ENCODE data around the gene PIM1. TPM values are rescaled to one million over a fixed set of nuclear protein-coding genes. Genes with fewer than 3 reads are reported as not detected.

The PIM1 gene
- total and polyA plus RNA-seq, 9 of the 15 experiments (the other 6 are each of a cell fraction or from before 2014, with no cell fraction given), result 19.0 to 789 (median 212) TPM

GRCh38 chr6:37171970-37172812 lies 2.2 kb downstream of the PIM1 start (continued):
- peak; percentile 88 for TF ChIP-seq AFF4 (CRISPR knock-in tag; IDR thresholded peaks at IDR 0.05)
- TF ChIP-seq BHLHE40 (IDR thresholded peaks at IDR 0.05; ENCODE audit: low read length), result peak; percentile 84
- TF ChIP-seq ESRRB (CRISPR knock-in tag; IDR thresholded peaks at IDR 0.05; ENCODE audit: borderline replicate concordance), result no peak
- no peak for TF ChIP-seq MTF1 (CRISPR knock-in tag; IDR thresholded peaks at IDR 0.05; ENCODE audit: borderline replicate concordance)
- TF ChIP-seq DACH1 (IDR thresholded peaks at IDR 0.05; ENCODE audit: partially characterized antibody), result no peak
- TF ChIP-seq HMGXB4 (CRISPR knock-in tag; IDR thresholded peaks at IDR 0.05), result 0 out of 2 replicates have a peak, but pooled peaks have one; percentile 42
- TF ChIP-seq SNAPC5 (CRISPR knock-in tag; IDR thresholded peaks at IDR 0.05), result no peak
- TF ChIP-seq NEUROD1 (IDR thresholded peaks at IDR 0.05; ENCODE audit: borderline replicate concordance, low read depth, low read length, partially characterized antibody), result peak; percentile 17
- TF ChIP-seq MYNN (IDR thresholded peaks at IDR 0.05), result peak; percentile 75
- TF ChIP-seq MYNN (CRISPR knock-in tag; IDR thresholded peaks at IDR 0.05), result no peak
- TF ChIP-seq TBL1XR1 (IDR thresholded peaks at IDR 0.05; ENCODE audit: low read length in 2 of 2), result peak in 1 of 2 experiments; percentile 92; a peak in 3 of 4 replicates
- no peak for TF ChIP-seq KAT2B (IDR thresholded peaks at IDR 0.05; ENCODE audit: low read depth, low read length)
- no peak for TF ChIP-seq SMARCC2 (IDR thresholded peaks at IDR 0.05; ENCODE audit: low read depth)
- peak; percentile 31; the same call in 1 of the 2 replicates for TF ChIP-seq NFE2 (IDR thresholded peaks at IDR 0.05; ENCODE audit: low read depth)
- peak; percentile 92; the same call in 1 of the 2 replicates for TF ChIP-seq LCOR (CRISPR knock-in tag; IDR thresholded peaks at IDR 0.05)
- TF ChIP-seq CREB1 (IDR thresholded peaks at IDR 0.05), result peak; percentile 60; the same call in 1 of the 2 replicates
- peak; percentile 38; the same call in 1 of the 2 replicates for TF ChIP-seq CREB1 (CRISPR knock-in tag; IDR thresholded peaks at IDR 0.05)
